Measurements from ENCODE around the gene THY1. TPM values are rescaled to one million over a fixed set of nuclear protein-coding genes. Genes with fewer than 3 reads are reported as not detected.

The THY1 gene
- total and polyA plus RNA-seq, 2 experiments from 2014 or later: 2.1 to 7.5 TPM

DNA sequence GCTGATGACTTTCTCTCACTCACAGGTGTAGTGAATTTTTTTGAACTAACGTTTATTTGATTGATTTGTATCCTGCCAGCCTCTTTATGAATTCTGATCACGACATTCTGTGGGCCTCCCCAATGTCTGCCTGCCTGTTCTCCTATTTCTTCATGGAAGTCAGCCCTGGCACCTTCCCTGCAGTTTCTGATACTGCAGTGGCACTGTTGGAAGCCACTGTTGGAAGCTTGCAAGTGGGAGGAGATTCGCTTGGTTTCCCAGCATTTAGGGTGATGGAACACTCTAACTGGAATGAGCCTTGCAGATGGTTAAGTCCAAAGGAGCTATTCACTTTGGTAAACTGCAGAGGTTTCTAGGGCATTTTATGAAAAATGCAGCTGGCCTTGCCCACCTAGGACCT is 1.3 kb upstream of the THY1 start:
- DNase-seq (ENCODE audit: low read depth in 1 of 2, low spot score in 1 of 2): no peak
- no peak overlapping the region for H3K4me3 ChIP-seq
- TF ChIP-seq, protein P1, sequence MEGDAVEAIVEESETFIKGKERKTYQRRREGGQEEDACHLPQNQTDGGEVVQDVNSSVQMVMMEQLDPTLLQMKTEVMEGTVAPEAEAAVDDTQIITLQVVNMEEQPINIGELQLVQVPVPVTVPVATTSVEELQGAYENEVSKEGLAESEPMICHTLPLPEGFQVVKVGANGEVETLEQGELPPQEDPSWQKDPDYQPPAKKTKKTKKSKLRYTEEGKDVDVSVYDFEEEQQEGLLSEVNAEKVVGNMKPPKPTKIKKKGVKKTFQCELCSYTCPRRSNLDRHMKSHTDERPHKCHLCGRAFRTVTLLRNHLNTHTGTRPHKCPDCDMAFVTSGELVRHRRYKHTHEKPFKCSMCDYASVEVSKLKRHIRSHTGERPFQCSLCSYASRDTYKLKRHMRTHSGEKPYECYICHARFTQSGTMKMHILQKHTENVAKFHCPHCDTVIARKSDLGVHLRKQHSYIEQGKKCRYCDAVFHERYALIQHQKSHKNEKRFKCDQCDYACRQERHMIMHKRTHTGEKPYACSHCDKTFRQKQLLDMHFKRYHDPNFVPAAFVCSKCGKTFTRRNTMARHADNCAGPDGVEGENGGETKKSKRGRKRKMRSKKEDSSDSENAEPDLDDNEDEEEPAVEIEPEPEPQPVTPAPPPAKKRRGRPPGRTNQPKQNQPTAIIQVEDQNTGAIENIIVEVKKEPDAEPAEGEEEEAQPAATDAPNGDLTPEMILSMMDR (IDR thresholded peaks at IDR 0.05; ENCODE audit: low read depth, low read length): no peak
- H3K27ac ChIP-seq: no peak overlapping the region
- peaks cover 10% of the 10 kb centered on the region for H3K4me1 ChIP-seq (ENCODE audit: low read depth)
- peaks cover 33% of the 10 kb centered on the region for H3K27me3 ChIP-seq
- H3K36me3 ChIP-seq: no peaks in the 10 kb centered on the region
- H3K9me3 ChIP-seq (ENCODE audit: low read depth): no peaks in the 10 kb centered on the region

DNA sequence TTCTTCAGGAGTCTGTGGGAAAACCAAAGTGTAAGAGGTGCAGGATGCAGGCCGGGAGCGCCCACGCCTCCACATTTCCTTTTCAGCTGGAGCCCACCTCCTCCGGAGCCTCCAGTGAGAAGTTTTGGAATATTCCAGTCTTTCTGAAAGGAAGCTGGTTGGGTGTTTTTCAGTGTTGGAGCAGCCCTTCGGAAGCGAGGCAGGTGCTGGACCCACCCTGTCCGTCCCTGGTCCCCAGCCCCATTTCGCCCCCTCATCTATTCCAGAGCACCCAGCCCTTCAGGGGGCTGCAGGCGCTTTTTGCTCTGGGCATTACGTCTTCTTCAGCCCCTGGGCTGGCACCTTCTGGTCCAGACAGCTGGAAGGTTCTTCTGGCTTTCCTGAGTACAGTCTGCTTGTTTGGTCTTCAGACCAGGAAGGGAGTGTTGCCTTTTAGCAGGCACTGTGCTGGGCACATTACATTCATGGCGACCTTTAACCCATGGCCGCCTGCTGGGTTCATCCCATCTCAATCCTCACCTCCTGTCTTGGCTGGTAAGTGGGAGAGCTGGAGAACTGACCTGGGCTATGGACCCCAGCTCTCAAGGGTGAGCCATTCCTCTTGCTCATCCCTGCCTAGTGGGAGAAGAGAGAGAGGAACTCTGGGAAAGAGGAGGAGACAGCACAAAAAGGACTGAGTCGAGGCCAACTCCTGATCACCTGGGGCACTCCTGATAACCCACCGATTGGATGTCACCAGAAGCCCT is 710 bp upstream of the THY1 start:
- no peak for DNase-seq (ENCODE audit: low read depth in 1 of 2, low spot score in 1 of 2)
- no peaks in the 10 kb centered on the region for H3K9me3 ChIP-seq (ENCODE audit: low read depth)
- peaks cover 33% of the 10 kb centered on the region for H3K27me3 ChIP-seq
- H3K27ac ChIP-seq: no peak overlapping the region
- TF ChIP-seq, protein P1 (IDR thresholded peaks at IDR 0.05; ENCODE audit: low read depth, low read length): no peak
- H3K4me1 ChIP-seq (ENCODE audit: low read depth): peaks cover 10% of the 10 kb centered on the region
- H3K36me3 ChIP-seq: no peaks in the 10 kb centered on the region
- H3K4me3 ChIP-seq: no peak overlapping the region

DNA sequence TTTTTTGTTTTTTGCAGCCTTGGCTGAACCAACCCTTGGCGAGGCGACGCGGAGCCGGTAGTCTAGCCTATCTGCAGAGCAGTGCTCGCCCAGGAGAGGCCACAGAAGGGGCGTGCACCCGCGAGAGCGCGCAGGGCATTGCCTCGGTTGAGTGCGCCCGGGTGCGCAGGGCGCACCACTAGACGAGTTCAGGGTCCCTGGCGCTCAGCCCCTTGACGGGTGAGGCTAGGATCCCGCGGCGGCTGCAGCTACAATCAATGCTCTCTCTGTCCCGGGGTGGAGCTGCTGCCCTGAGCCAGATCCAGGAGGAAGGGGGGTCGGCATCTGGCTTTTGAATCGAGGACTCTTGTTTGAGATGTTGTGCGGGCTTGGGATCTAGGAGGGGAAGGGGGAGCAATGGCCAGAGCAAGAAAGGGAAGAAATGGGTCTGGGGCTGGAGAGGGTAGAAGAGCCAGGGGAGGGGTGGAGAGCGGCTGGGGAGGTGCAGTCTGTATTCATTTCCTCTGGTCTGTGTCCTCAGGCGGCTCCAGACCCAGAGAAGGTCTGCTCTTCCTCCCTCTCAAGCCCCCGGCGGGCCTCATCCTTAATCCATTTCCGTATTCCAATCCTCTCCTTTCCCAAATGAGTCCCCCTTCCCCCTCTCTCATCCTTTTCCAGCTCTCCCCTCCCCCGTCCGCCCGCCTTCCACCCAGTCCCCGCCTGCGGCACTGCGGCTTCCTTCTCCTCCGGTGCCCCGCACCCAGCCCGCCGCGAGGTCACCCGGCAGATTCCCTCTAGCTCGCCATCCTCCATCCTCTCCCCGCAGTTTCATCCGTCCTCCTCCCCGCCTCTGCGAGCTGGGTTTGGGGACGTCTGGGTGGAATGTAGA is 797 bp downstream of the THY1 start:
- TF ChIP-seq, protein P1 (IDR thresholded peaks at IDR 0.05; ENCODE audit: low read depth, low read length): no peak
- H3K4me1 ChIP-seq (ENCODE audit: low read depth): peaks cover 10% of the 10 kb centered on the region
- H3K27me3 ChIP-seq: peaks cover 33% of the 10 kb centered on the region
- H3K9me3 ChIP-seq (ENCODE audit: low read depth): no peaks in the 10 kb centered on the region
- peak; percentile 34 to 41 for DNase-seq (ENCODE audit: low read depth in 1 of 2, low spot score in 1 of 2)
- no peaks in the 10 kb centered on the region for H3K36me3 ChIP-seq
- no peak overlapping the region for H3K27ac ChIP-seq
- peak overlapping the region; percentile 24 for H3K4me3 ChIP-seq

- H3K27me3 ChIP-seq: peaks cover 33% of the 10 kb centered on the region
- H3K4me3 ChIP-seq: no peak overlapping the region
- H3K36me3 ChIP-seq: no peaks in the 10 kb centered on the region
- no peak for DNase-seq (ENCODE audit: low read depth in 1 of 2, low spot score in 1 of 2)
- peaks cover 10% of the 10 kb centered on the region for H3K4me1 ChIP-seq (ENCODE audit: low read depth)
- H3K27ac ChIP-seq: no peak overlapping the region
- H3K9me3 ChIP-seq (ENCODE audit: low read depth): no peaks in the 10 kb centered on the region
- TF ChIP-seq, protein P1 (IDR thresholded peaks at IDR 0.05; ENCODE audit: low read depth, low read length): no peak
Observed at GRCh38 chr11:119421351-119421750, 1.6 kb downstream of the THY1 start.

DNA sequence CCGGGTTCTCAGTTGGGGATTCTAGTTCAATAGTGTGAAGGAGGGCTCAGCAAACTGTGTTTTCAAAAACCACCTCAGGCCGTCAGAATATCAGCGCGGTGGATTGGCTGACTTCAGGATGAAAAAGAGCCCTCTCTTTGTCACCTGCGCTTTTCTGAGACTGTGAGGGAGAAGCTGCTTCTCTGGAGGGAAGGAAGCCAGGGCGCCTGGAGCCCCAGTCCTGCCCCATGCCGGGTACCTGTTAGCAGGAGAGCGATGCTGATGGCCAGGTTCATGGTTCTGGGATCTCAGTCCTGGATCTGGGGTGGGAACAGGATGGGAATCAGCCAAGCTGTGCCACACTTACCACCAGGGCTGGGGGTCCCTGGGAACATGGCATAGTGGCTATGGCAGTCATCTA is 2.3 kb downstream of the THY1 start:
- Histone ChIP-seq H3K27me3 (peaks cover 33% of the 10 kb centered on the region), H3K4me1 (ENCODE audit: low read depth) (peaks cover 10% of the 10 kb centered on the region), H3K27ac (no peak overlapping the region), H3K9me3 (ENCODE audit: low read depth) (no peaks in the 10 kb centered on the region), H3K36me3 (no peaks in the 10 kb centered on the region), H3K4me3 (no peak overlapping the region)
- TF ChIP-seq, protein P1 (IDR thresholded peaks at IDR 0.05; ENCODE audit: low read depth, low read length): no peak
- no peak for DNase-seq (ENCODE audit: low read depth in 1 of 2, low spot score in 1 of 2)
